ENCODE results near the gene UBE2H. TPM values are rescaled to one million over a fixed set of nuclear protein-coding genes. Genes with fewer than 3 reads are reported as not detected.
A peak's percentile ranks its signal among the peaks of the same experiment; 100 is the strongest.
"Not testable (repeated sequence)": the region's sequence is repeated elsewhere in the genome, so short reads cannot be mapped to it uniquely, and the experiment has no call there.

The UBE2H gene
- total RNA-seq, 3 donors from 2014 or later (not counting 1 experiment from before 2014, with no cell fraction given) = 80.9 to 86.9 (median 83.1) TPM

GRCh38 chr7:129865925-129866201 is 86.9 kb downstream of the UBE2H start:
- Mint-ChIP-seq H3K27ac (peak overlapping the region; percentile 73 to 78), H3K36me3 (no peaks in the 10 kb centered on the region), H3K4me3 (no peak overlapping the region), H3K4me1 (peaks cover 58 to 68% of the 10 kb centered on the region in 2 donors), H3K27me3 (ENCODE audit: low read depth in 2 of 2) (no peaks in the 10 kb centered on the region), H3K9me3 (no peaks in the 10 kb centered on the region)
- peaks cover 4% of the 10 kb centered on the region for H3K4me1 ChIP-seq (ENCODE audit: control insufficient read depth, insufficient read depth, low read length)
- peak in 2 of 3 donors; percentile 36 to 55 for ATAC-seq
- no peak for TF ChIP-seq CTCF (IDR thresholded peaks at IDR 0.05)
- H3K36me3 ChIP-seq (ENCODE audit: control insufficient read depth, insufficient read depth, low read length) = no peaks in the 10 kb centered on the region
- no peak for DNase-seq
- intact Hi-C loops (cut with micrococcal nuclease) = loop anchor here (10.0 kb wide), 1 partner anchor 149 kb away; no protein-coding TSS in a partner anchor
- no peak overlapping the region for H3K27ac ChIP-seq (ENCODE audit: low read length)
- no peaks in the 10 kb centered on the region for H3K27me3 ChIP-seq (ENCODE audit: control insufficient read depth, insufficient read depth, low read length)
- H3K9me3 ChIP-seq (ENCODE audit: control insufficient read depth, insufficient read depth, low read length) = no peaks in the 10 kb centered on the region
- no peak overlapping the region for H3K4me3 ChIP-seq (ENCODE audit: low read length)
- WGBS (ENCODE audit: insufficient coverage) = 43% methylated on average over 1 of the region's 1 CpG

GRCh38 chr7:129865093-129865924 is 87.5 kb downstream of the UBE2H start:
- peak overlapping the region in 1 of 2 donors; percentile 73 for H3K27ac Mint-ChIP-seq
- H3K9me3 Mint-ChIP-seq = no peaks in the 10 kb centered on the region
- no peaks in the 10 kb centered on the region for H3K36me3 ChIP-seq (ENCODE audit: control insufficient read depth, insufficient read depth, low read length)
- WGBS (ENCODE audit: insufficient coverage) = 96% methylated on average over 3 of the region's 4 CpGs
- peaks cover 4% of the 10 kb centered on the region for H3K4me1 ChIP-seq (ENCODE audit: control insufficient read depth, insufficient read depth, low read length)
- DNase-seq (no peak), ATAC-seq (no peak)
- H3K27me3 ChIP-seq (ENCODE audit: control insufficient read depth, insufficient read depth, low read length) = no peaks in the 10 kb centered on the region
- H3K4me3 Mint-ChIP-seq = no peak overlapping the region
- no peaks in the 10 kb centered on the region for H3K36me3 Mint-ChIP-seq
- no peaks in the 10 kb centered on the region for H3K9me3 ChIP-seq (ENCODE audit: control insufficient read depth, insufficient read depth, low read length)
- peaks cover 63 to 72% of the 10 kb centered on the region in 2 donors for H3K4me1 Mint-ChIP-seq
- H3K27me3 Mint-ChIP-seq (ENCODE audit: low read depth in 2 of 2) = no peaks in the 10 kb centered on the region
- intact Hi-C loops (cut with micrococcal nuclease) = loop anchor here (10.0 kb wide), 1 partner anchor 149 kb away; no protein-coding TSS in a partner anchor
- no peak overlapping the region for H3K4me3 ChIP-seq (ENCODE audit: low read length)
- no peak for TF ChIP-seq CTCF (IDR thresholded peaks at IDR 0.05)
- H3K27ac ChIP-seq (ENCODE audit: low read length) = no peak overlapping the region

- not testable (repeated sequence) for ATAC-seq; DNase-seq; H3K9me3 ChIP-seq (ENCODE audit: control insufficient read depth, insufficient read depth, low read length); H3K36me3 ChIP-seq (ENCODE audit: control insufficient read depth, insufficient read depth, low read length); H3K27ac Mint-ChIP-seq; H3K4me1 ChIP-seq (ENCODE audit: control insufficient read depth, insufficient read depth, low read length); H3K4me3 Mint-ChIP-seq; H3K36me3 Mint-ChIP-seq; H3K9me3 Mint-ChIP-seq; H3K4me3 ChIP-seq (ENCODE audit: low read length); H3K27me3 ChIP-seq (ENCODE audit: control insufficient read depth, insufficient read depth, low read length); H3K27me3 Mint-ChIP-seq (ENCODE audit: low read depth in 2 of 2); H3K27ac ChIP-seq (ENCODE audit: low read length)
- WGBS (ENCODE audit: insufficient coverage) = 95% methylated on average over 7 of the region's 8 CpGs
- intact Hi-C loops (cut with micrococcal nuclease) = loop anchor here (10.0 kb wide), 1 partner anchor 150 kb away; no protein-coding TSS in a partner anchor
- H3K4me1 Mint-ChIP-seq = peaks cover 62 to 70% of the 10 kb centered on the region in 2 donors
Measured at GRCh38 chr7:129864676-129865075, 88.1 kb downstream of the UBE2H start.

- no peak overlapping the region for H3K27ac Mint-ChIP-seq
- intact Hi-C loops (cut with micrococcal nuclease) = loop anchor here (10.0 kb wide), 1 partner anchor 151 kb away; no protein-coding TSS in a partner anchor
- no peaks in the 10 kb centered on the region for H3K9me3 Mint-ChIP-seq
- H3K4me3 Mint-ChIP-seq = no peak overlapping the region
- Histone ChIP-seq H3K4me3 (ENCODE audit: low read length) (no peak overlapping the region), H3K4me1 (ENCODE audit: control insufficient read depth, insufficient read depth, low read length) (peaks cover 4% of the 10 kb centered on the region), H3K27ac (ENCODE audit: low read length) (no peak overlapping the region), H3K36me3 (ENCODE audit: control insufficient read depth, insufficient read depth, low read length) (no peaks in the 10 kb centered on the region), H3K9me3 (ENCODE audit: control insufficient read depth, insufficient read depth, low read length) (no peaks in the 10 kb centered on the region), H3K27me3 (ENCODE audit: control insufficient read depth, insufficient read depth, low read length) (no peaks in the 10 kb centered on the region)
- H3K36me3 Mint-ChIP-seq = no peaks in the 10 kb centered on the region
- 97% methylated on average over 3 of the region's 3 CpGs for WGBS (ENCODE audit: insufficient coverage)
- ATAC-seq = no peak
- no peaks in the 10 kb centered on the region for H3K27me3 Mint-ChIP-seq (ENCODE audit: low read depth in 2 of 2)
- TF ChIP-seq CTCF (IDR thresholded peaks at IDR 0.05) = no peak
- peaks cover 62 to 76% of the 10 kb centered on the region in 2 donors for H3K4me1 Mint-ChIP-seq
- no peak for DNase-seq
Measured at GRCh38 chr7:129864042-129864441, 88.7 kb downstream of the UBE2H start.
